Tibial artery (tissue), 4 donors: ENCODE measurements around the gene MPPE1.

Experiments used
- DNase-seq, 2 donors: peaks; one replicate each; pipeline ENCODE4 v3.0.0-alpha.2; 2019
- H3K27ac ChIP-seq, 2 donors: fragments of 200-600 bp; sonication (generic) in 1 of 2; 1 replicate in 1 of 2; 2 replicates in 1 of 2; pipeline ENCODE4 v1.5.1; 2018 to 2019; ENCODE audit warnings: mild to moderate bottlenecking in 1 of 2
- H3K27me3 ChIP-seq, 2 donors: fragments of 200-600 bp; sonication (generic) in 1 of 2; one replicate each; pipeline versions ENCODE4 v1.5.1 to v1.6.0; 2016 to 2019
- H3K36me3 ChIP-seq, 3 donors: fragments of 200-600 bp; sonication (generic) in 2 of 3; one replicate each; pipeline ENCODE4 v1.5.1; 2016 to 2019; ENCODE audit warnings: mild to moderate bottlenecking in 2 of 3
- H3K4me1 ChIP-seq, 4 donors: fragments of 200-600 bp; sonication (generic) in 2 of 4; 1 replicate in 3 of 4; 2 replicates in 1 of 4; pipeline ENCODE4 v1.5.1; 2016 to 2019
- H3K4me3 ChIP-seq, 2 donors: fragments of 200-600 bp; sonication (generic) in 1 of 2; 1 replicate in 1 of 2; 2 replicates in 1 of 2; pipeline ENCODE4 v1.5.1; 2018 to 2019; ENCODE audit warnings: mild to moderate bottlenecking in 2 of 2
- H3K9me3 ChIP-seq, 3 donors: fragments of 200-600 bp; sonication (generic) in 1 of 3; one replicate each; pipeline ENCODE4 v1.5.1; 2016 to 2019
- intact Hi-C: fragments of 100-400 bp; cut with DNase I; formaldehyde crosslinking; loops from one replicate; pipeline ENCODE4 v1.15.0; 2023; ENCODE audit warnings: low total_unique reads
- TF ChIP-seq, protein P1 (sequence below), 2 experiments: fragments of 200-600 bp in 1 of 2; fragments of 450-650 bp in 1 of 2; IDR thresholded peaks; one replicate each; pipeline ENCODE4 v1.5.1; 2017 to 2019; ENCODE audit warnings: antibody characterized with exemption in 2 of 2, mild to moderate bottlenecking in 1 of 2, moderate library complexity in 1 of 2

The MPPE1 gene, protein sequence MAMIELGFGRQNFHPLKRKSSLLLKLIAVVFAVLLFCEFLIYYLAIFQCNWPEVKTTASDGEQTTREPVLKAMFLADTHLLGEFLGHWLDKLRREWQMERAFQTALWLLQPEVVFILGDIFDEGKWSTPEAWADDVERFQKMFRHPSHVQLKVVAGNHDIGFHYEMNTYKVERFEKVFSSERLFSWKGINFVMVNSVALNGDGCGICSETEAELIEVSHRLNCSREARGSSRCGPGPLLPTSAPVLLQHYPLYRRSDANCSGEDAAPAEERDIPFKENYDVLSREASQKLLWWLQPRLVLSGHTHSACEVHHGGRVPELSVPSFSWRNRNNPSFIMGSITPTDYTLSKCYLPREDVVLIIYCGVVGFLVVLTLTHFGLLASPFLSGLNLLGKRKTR

DNA sequence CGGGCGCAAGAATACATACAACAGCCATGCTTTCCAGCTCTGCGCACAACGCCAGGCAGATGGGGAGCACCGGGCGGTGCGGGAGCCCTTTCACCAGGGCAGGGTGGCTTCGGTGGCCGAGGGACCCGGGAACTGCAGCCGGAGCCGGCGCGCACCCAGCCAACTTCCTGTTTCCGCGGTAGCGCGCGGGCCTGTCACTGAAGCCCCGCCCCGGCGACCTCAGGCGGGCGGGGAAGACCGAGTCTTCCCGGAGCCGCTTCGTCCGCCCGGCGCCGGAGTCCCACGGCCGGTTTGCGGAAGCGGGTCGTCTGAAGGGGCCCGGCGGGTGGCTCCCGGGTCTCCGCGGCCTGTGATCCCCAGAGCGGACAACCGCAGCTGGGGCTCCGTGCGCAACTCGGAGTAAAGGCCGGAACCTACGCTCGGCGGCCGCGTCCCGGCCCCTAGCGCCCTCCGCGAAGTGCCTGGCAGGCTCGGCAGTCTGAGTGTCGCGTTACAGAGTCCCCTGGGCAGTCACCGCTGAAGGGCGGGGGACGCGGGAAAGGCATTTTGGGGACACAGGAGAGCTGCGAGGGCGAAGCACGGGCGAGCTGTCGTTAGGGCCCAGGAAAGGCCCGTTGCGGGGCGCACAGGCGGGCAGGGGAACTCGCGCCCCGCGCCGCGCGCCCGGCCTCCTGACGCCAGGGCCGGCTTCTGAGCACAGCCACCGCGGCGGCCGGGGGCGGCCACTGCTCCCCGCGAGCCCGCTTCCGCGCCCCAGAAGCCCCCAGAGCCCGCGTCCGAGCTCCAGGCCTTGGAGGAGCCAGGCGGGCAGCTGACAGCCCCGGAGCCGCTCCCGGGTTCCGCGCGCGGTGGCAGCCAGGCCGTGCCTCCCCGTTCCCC lies at the start of gene MPPE1:
MPPE1 (minus strand) TSS at position 136 of the 879 bp plus-strand sequence. CDS start 11,053 bp downstream, outside the sequence.
- peaks cover 0 to 12% (median 5%) of the 10 kb centered on the region in 3 donors for H3K36me3 ChIP-seq
- H3K27me3 ChIP-seq: no peaks in the 10 kb centered on the region
- TF ChIP-seq, protein P1, sequence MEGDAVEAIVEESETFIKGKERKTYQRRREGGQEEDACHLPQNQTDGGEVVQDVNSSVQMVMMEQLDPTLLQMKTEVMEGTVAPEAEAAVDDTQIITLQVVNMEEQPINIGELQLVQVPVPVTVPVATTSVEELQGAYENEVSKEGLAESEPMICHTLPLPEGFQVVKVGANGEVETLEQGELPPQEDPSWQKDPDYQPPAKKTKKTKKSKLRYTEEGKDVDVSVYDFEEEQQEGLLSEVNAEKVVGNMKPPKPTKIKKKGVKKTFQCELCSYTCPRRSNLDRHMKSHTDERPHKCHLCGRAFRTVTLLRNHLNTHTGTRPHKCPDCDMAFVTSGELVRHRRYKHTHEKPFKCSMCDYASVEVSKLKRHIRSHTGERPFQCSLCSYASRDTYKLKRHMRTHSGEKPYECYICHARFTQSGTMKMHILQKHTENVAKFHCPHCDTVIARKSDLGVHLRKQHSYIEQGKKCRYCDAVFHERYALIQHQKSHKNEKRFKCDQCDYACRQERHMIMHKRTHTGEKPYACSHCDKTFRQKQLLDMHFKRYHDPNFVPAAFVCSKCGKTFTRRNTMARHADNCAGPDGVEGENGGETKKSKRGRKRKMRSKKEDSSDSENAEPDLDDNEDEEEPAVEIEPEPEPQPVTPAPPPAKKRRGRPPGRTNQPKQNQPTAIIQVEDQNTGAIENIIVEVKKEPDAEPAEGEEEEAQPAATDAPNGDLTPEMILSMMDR (IDR thresholded peaks at IDR 0.05): no peak
- intact Hi-C loops: loop anchor here (10.0 kb wide), 1 partner anchor 54 kb away; the partner anchor contains the start of gene CHMP1B
- peak; percentile 87 to 94 for DNase-seq
- H3K4me1 ChIP-seq: peaks cover 0 to 19% (median 12%) of the 10 kb centered on the region in 4 donors
- H3K9me3 ChIP-seq: no peaks in the 10 kb centered on the region
- H3K4me3 ChIP-seq: peak within 1 kb of the TSS; percentile 78 to 97
- peak within 1 kb of the TSS; percentile 99 to 100 for H3K27ac ChIP-seq

DNA sequence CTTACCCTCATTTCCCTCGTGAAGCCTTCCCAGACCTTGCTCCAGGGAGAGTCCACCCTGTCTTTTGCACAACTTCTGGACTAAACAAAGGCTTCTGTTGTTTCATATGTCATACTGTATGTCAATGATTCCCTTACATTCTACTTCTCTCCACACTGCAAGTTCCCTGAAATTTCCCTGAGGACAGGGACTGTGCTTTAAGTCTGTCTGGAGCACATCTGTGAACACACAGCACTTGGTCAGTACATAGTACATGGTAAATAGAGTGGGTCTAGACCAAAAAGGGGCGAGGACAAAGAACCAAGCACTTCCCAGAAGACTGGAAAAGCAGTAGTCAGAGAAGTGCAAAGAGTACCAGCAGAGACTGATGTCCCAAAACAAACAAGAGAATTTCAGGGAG lies 49.5 kb upstream of the MPPE1 start:
- Histone ChIP-seq H3K9me3 (peaks cover 0 to 3% (median 0%) of the 10 kb centered on the region in 3 donors), H3K27ac (no peak overlapping the region), H3K27me3 (no peaks in the 10 kb centered on the region), H3K36me3 (no peaks in the 10 kb centered on the region), H3K4me1 (no peaks in the 10 kb centered on the region), H3K4me3 (no peak overlapping the region)
- no peak for DNase-seq
- TF ChIP-seq, protein P1 (IDR thresholded peaks at IDR 0.05): no peak
- intact Hi-C loops: no loop called here

DNA sequence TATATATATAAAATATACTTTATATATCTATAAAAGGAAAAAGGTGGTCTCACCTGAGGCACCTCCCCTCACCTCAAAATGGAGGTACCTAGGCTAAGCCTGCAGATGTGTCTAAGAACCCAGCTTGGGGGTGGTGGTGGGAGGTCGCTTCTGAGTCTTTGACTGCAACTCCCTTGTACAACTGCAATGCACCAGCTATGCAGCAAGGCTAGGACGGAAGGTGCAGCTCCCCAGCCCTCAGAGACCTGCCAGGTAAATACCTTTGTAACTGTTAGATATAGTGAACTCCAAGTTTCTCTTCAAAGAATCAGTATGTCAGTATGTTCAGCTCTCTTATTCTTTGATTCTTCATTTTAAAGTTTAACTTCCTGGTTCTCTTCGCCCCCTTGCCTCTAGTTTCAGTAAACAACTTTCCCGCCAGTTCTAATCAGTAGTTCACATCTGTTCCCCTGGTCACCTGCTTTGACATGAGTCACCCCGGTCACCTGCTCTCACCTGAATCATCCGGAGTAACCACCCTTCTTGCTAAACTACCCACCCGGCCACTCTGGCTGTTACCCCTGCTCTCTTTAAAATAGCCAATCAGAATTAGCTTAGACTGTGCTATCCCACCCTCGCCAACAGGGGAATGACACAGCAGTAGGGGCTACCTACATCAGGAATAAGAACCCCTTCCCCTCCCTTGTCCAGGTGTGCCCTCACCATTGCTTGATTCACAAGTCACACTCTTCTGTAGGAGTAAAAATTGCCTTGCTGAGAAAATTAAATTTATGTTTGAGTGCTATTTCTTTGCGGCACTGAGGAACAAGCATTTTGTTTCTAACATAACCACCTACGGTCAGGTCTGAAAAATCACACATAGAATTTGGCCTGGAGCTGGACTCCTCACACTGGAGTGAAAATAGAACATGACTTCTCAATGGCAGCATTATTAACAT lies 48.5 kb upstream of the MPPE1 start:
- Histone ChIP-seq H3K9me3 (peaks cover 0 to 3% (median 0%) of the 10 kb centered on the region in 3 donors), H3K36me3 (no peaks in the 10 kb centered on the region), H3K4me3 (no peak overlapping the region), H3K4me1 (no peaks in the 10 kb centered on the region), H3K27me3 (no peaks in the 10 kb centered on the region), H3K27ac (no peak overlapping the region)
- intact Hi-C loops: no loop called here
- DNase-seq: no peak
- TF ChIP-seq, protein P1 (IDR thresholded peaks at IDR 0.05): no peak

DNA sequence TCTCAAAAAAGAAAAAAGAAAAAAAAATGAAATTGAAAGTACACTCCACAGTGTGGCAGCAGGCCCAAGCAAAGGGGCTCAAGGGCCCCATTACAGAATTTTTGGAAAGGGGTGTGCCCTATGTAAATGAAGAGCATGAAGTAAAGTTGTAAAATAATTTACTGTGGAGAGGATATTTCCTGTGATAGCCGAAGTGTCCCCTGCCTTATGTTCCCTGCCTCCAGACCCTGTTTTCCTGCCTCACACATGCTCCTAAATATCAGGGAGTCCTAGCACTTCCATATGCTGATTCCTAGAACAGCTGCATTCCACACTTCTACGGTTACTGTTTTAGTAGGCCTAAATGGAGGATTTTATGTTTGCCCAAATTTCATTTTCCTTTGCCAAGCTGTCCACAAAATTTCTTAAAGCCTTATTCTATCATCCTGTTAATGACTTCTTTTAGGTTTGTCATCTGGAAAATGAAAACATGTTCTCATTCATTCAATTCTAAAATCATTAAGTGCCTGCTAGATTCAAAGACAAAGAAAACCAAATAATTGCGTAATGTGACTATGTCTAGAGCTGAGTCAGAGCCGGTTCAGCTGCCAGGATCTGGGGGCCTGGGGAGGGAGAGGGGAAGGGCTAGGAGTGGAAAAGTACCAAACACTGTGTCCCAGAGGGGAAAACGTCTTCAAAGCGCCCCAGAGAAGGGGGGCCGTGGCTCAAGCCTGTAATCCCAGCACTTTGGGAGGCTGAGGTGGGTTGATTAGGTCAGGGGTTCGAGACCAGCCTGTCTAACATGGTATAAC lies 47.3 kb upstream of the MPPE1 start:
- intact Hi-C loops: no loop called here
- no peak overlapping the region for H3K4me3 ChIP-seq
- H3K27ac ChIP-seq: no peak overlapping the region
- no peak for DNase-seq
- H3K36me3 ChIP-seq: no peaks in the 10 kb centered on the region
- TF ChIP-seq, protein P1 (IDR thresholded peaks at IDR 0.05): no peak
- H3K4me1 ChIP-seq: no peaks in the 10 kb centered on the region
- no peaks in the 10 kb centered on the region for H3K27me3 ChIP-seq
- peaks cover 0 to 3% (median 0%) of the 10 kb centered on the region in 3 donors for H3K9me3 ChIP-seq
